Skin of body (tissue), 3 donors: Measurements from ENCODE around the gene ZFYVE19. TPM values are rescaled to one million over a fixed set of nuclear protein-coding genes. Genes with fewer than 3 reads are reported as not detected.
"Not testable (repeated sequence)": the region's sequence is repeated elsewhere in the genome, so short reads cannot be mapped to it uniquely, and the experiment has no call there.

Experiments used
- DNase-seq: peaks from one replicate; lab custom pipeline; 2025; lab: John Stamatoyannopoulos, UW
- small RNA-seq: library from RNA; depleted of rRNA; stranded (forward); fragments of <200 nt; gene quantifications from one replicate; pipeline ENCODE3, GENCODE V24; 2014; ENCODE audit warnings: low replicate concordance
- total RNA-seq: library from RNA; depleted of rRNA; stranded (reverse); fragments of >200 nt; gene quantifications from one replicate; pipeline ENCODE4 v1.2.3, GENCODE V29; 2014

ZFYVE19 gene
- total RNA-seq, 1 donor from 2014 or later: 17.1 TPM

DNA sequence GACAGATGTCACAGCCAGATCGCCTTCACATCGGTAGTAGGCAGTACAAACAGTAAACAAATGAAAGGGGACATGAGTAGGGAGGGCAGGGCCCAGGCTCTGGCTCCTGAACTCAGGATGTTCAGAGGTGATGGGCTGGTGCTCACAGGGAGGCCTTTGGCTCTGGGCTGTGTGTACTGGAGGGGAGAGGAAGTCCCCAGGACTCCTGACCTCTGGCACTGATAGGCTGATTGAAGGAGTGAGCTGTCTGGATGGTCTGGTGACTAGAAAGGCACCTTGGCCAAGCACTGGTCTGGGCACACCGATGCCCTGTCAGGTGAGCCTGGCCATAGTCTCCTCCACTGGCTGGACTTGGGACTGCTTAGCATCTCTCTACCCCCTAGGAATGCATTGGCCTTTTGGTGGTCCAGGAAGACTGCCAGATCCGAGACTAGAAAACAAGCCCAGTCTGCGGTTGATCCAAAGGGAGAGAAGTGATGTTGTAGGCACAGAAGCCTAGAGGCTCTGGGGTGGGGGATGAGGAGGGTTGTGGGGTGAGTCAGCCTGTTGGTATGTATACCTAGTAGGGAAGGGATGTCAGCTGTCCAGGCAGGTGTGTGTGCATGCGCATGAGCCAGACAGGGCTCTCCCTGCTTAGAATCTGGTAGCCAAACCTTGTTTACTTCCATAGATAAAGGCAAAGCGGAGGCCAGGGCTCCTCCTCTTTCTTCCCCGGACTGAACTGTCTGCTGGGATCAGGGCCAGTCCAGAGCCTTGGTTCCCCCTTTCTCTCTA, 38.8 kb downstream of the ZFYVE19 start:
- no peak for DNase-seq

DNA sequence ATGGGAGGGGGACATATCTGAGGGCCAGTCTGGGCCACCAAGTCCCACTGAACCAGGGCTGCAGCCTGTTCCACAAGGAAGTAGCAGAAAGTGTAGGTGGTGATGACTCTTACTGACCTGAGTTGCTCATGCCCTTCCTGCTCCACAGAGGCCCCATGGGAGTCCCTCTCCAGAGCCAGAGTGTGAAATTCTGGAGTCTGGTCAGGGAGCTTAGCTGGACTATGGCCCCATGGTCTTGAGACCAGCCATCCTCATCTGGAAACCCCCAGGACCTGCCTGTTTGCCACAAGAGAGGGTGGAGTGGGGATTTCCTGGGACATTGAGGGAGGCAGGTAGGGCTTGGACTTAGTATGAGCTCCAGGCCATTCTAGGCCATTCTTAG, 39.9 kb downstream of the ZFYVE19 start:
- no peak for DNase-seq

DNA sequence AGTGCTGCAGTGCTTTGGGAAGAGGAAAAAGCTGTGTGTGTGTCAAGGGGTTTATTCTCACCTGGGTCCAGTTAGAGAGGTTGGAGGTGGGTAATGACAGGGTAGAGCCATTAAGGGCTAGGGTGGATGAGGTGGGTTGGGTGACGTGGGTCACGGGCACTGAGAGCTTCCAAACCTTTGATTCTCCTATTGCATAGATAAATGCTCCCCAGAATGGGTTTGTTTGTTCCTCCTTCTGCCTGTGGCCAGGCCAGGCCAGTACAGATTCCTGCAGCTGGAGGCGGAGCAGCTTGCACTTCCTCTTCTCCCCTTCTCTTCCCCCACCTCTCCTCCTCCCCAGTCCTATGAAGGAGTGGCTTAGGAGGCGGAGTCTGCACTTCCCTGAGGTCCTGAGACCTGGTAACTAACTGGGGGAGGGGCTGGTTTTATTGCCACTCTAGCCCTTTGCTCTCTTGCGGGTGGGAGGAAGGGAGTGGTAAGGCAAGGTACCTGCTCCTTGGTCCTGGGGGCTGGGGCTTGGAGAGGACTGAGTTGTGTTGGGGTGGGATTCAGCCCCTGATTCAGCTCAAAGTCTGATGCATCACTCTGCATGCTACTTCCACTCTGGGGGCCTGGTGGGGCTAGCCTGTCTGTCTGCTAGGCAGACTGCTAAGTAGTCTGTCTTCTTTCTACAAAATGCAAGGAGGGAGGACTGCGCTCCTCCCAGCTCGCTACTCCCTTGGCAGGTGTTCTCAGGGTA, 40.5 kb downstream of the ZFYVE19 start:
- no peak for DNase-seq

DNA sequence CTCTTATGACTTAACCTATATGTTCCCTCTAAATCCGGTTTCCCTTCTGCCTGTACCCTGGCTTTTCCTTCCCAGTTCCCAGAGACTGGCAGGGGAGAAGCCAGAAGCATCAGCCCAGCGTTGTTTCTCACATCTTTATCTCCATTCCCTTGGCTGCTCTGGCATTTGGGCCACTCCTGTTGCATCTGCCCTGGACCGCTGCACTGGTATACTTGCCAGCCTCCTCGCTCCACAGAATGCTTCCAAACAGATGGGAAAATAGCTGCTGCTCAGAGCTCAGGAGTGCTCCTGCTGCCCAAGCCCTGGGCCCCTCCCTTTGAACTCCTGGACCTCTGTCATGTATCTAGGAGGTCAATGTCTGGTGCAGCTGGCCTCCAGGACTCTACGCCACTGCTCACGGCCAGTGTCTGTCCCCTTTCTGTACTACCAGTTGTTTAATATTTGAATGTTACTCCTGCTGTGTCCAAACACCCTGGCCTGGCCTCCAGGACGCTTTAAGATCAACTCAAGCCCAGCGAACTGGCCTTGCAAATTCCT, 43.8 kb downstream of the ZFYVE19 start:
- DNase-seq: no peak

DNA sequence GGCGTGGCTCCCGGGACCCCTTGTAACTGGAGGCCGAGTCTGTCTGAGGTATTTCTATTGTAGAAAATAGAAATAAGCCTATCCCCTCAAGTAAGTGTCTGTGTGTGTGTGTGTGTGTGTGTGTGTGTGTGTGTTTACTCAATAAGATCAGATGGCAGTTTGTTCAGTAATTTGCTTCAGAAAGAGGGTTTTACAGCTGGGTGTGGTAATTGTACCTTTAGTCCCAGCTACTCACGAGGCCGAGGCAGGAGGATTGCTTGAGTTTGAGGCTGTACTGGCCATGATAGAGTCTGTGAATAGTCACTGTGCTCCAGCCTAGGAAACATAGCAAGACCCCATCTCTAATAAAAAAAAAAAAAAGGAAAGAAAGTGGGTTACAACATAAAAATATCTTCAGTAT, 45.6 kb downstream of the ZFYVE19 start:
- DNase-seq: no peak

DNA sequence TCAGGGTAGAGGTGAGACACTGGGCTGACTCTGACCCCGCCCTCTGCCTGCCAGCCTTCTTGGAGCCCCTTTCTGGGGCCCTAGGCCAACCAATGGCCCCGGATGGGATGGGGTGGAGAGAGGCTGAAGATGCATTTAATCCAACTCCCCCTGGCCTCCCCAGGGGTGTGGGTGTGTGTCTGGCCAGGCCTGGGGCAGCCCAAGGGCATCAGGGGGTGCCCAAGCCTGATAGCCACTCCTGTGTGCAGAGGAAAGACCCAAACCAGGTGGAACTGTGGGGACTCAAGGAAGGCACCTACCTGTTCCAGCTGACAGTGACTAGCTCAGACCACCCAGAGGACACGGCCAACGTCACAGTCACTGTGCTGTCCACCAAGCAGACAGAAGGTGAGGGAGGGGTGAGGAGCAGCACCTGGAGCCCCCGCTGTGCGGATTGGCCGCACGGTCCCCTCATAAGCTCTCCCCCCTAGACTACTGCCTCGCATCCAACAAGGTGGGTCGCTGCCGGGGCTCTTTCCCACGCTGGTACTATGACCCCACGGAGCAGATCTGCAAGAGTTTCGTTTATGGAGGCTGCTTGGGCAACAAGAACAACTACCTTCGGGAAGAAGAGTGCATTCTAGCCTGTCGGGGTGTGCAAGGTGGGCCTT, 46.5 kb downstream of the ZFYVE19 start:
- no peak for DNase-seq

DNA sequence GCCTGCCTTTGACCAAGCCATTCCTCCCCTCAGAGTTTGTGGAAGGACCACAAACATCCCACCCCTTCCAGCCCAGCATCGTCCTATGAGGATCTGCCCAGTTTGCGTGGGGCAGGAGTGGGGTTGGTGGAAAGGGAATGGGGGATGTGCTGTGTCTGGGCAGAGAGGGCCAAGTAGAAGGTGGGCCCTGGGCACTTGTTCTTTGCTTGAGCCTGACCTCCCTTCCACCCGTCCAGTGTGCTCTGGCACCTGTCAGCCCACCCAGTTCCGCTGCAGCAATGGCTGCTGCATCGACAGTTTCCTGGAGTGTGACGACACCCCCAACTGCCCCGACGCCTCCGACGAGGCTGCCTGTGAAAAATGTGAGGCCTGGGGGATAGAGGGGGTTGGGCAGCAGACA, 47.3 kb downstream of the ZFYVE19 start:
- DNase-seq: no peak

DNA sequence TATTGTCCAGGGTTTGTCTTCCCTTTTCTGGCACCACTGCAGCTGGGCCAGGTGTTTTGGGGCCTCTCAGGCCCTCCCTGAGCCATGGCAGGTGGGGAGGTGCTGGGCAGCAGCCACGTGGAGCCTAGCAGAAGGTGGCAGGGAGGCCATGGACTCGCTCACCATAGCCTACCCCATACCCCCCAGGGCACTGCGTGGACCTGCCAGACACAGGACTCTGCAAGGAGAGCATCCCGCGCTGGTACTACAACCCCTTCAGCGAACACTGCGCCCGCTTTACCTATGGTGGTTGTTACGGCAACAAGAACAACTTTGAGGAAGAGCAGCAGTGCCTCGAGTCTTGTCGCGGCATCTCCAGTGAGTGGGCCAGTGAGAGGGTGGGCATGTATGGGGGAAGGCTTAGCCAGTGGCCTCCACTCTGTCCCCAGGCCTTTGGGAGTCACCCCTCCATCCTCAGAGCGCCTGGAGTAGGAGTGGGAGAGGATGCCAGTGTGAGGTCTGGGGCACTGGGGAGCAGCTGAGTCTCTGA, 48.9 kb downstream of the ZFYVE19 start:
- DNase-seq: no peak

DNA sequence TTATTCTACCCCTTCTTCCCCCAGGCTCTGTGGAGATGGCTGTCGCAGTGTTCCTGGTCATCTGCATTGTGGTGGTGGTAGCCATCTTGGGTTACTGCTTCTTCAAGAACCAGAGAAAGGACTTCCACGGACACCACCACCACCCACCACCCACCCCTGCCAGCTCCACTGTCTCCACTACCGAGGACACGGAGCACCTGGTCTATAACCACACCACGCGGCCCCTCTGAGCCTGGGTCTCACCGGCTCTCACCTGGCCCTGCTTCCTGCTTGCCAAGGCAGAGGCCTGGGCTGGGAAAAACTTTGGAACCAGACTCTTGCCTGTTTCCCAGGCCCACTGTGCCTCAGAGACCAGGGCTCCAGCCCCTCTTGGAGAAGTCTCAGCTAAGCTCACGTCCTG, 49.9 kb downstream of the ZFYVE19 start:
- no peak for DNase-seq

DNA sequence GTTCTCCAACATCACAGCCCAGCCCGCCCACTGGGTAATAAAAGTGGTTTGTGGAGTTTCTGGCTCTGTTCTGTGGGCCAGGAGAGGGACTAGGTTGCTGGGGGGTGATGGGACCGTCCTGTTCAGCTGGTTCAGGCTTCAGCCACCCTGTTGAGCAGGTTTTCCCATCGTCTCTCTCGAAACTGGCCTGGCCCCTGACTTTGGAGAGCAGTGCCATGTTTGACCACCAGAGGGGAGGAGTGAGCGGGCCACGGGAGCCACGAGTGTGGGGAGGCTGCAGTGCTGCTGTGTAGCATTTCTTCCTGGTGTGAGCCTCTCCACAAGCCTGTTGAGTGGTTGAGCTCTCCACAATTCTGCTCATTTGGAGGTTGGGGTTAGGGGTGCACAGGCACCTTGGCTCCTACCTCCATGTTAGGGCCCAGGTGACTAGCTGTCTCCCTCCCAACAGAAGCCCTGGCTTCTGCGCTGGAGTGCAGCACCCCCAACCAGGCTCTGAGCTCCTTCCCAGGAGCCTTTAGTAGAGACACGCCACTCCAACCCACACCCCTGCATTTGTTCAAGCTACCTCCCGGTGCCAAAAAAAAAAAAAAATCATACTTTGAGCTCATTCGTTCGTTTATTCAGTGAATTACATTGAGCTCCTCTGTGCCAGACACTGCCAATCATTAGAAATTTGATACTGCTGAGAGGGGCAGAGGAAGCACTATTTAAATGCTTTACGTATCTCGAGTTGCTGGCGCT, 50.9 kb downstream of the ZFYVE19 start:
- peak; percentile 59 for DNase-seq

DNA sequence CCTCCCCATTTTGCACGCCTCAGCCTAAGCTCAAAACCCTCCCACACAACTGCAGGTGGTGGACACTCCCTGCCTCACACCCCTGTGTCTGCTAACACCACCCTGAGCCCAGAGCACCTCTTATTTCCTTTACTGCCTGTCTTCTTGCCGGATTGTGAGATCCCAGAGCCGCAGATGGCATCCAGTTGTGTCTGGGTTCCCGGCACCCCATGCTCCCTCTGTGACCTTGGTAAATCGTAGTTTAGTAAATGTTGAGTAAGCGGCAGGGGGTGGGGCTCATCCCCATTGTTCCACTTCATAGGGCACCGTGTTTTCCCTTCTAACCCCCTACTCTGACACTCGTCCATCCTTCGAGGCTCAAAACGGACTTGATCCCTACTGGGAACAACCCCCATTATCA, 51.8 kb downstream of the ZFYVE19 start:
- DNase-seq: no peak

DNA sequence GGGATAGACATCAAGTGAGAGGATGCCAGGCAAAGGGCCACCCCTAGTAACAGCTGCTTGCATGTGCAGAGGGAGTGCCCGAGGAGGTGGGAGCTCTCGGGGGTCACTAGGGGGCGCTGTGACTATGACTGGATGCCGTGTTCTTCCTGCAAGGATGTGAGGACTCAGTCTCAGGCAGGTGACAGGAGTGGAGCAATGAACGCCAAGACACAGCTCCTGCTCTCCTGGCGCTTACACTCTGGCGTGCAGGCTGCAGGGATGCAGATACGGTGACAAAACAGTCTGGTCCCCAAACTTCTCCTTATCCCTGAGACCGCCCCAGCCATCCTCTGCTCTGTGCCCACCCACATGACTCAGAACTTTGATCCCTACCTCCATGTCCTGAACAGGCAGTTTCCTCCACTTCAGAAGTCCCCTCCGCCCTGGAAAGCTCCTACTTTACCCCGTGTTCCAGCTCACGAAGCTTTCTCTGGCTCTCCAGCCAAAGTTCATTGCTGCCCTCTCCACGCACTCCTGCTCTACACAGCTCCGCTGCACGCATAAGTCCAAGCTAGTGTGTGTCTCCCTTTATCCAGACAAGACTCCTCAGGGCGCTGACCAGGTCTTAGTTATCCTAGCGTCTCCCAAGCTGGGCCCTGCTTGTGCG, 52.4 kb downstream of the ZFYVE19 start:
- no peak for DNase-seq

DNA sequence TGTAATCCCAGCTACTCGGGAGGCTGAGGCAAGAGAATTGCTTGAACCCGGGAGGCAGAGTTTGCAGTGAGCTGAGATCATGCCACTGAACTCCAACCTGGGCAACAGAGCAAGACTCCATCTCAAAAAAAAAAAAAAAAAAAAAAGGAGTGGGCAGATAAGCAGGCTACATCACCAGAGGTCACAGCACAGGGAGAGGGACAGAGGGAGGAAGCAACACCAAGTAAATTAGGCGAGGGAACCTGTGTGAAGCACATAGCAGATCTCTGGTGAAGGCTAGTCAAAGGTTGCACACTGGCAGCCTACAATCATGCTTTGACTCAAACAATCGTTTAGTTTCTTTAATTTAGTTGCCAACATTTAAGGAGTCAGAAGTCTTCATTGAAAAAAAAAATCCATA, 54.3 kb downstream of the ZFYVE19 start:
- DNase-seq: not testable (repeated sequence)

DNA sequence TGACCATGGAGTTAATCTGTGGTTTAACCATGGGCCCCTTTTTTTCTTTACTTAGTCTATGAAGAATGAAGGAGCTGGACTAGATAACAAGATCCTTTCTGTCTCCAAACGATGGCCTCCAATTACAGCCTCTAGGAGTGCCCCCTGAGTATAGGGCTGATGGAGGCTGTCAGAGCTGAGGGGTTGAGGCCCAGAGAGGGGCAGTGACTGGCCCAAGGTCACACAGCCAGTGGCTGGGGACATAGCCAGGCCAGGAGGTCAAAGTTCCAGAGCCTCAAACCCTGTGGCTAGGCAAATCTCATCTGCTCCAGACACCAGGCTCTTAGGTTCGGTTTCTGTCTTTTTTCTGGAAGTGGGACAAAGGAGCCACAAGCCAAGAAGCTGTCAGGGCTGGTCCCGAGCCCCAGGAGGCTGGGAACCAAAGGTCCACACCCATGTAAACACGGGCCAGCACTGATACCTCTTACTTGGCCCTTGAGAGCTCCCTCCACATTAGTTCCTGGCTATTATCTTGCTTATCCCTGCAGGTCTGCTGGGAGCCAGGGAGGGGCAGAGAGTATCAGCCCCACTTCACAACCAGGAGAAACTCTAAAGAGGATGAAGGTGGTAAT, 56.9 kb downstream of the ZFYVE19 start:
- no peak for DNase-seq

Small RNA genes lying within 50 kb of the gene (small RNA-seq; reads per million reads assigned to genes)
- gene SUMO2P15: not detected

Other genes starting within 250 kb of the ZFYVE19 start
- gene CCDC32, start 242.0 kb upstream of the ZFYVE19 start, total RNA-seq: 15.0 TPM
- 5.8 TPM for gene RPUSD2, start 237.8 kb upstream of the ZFYVE19 start, total RNA-seq
- gene KNL1, start 212.8 kb upstream of the ZFYVE19 start, total RNA-seq: 11.8 TPM
- 3.7 TPM for gene RAD51, start 111.9 kb upstream of the ZFYVE19 start, total RNA-seq
- 16.6 TPM for gene RMDN3, start 51.8 kb upstream of the ZFYVE19 start, total RNA-seq
- 7.4 TPM for gene GCHFR, start 43.0 kb upstream of the ZFYVE19 start, total RNA-seq
- 3.3 TPM for gene C15orf62, start 37.1 kb upstream of the ZFYVE19 start, total RNA-seq
- 19.0 TPM for gene DNAJC17, start 384 bp downstream of the ZFYVE19 start, total RNA-seq
- gene PPP1R14D, start 21.6 kb downstream of the ZFYVE19 start, total RNA-seq: not detected
- 50.8 TPM for gene SPINT1, start 37.0 kb downstream of the ZFYVE19 start, total RNA-seq
- 19.4 TPM for gene RHOV, start 67.1 kb downstream of the ZFYVE19 start, total RNA-seq
- gene VPS18, start 87.4 kb downstream of the ZFYVE19 start, total RNA-seq: 12.5 TPM
- 7.6 TPM for gene DLL4, start 122.3 kb downstream of the ZFYVE19 start, total RNA-seq
- 5.6 TPM for gene CHAC1, start 146.4 kb downstream of the ZFYVE19 start, total RNA-seq